Testis (tissue), 2 donors: ENCODE results near the gene CUBN.

ENCODE experiments used
- CTCF ChIP-seq, 3 experiments: fragments of 450-650 bp in 2 of 3; fragments of 200-600 bp in 1 of 3; sonication (generic) in 1 of 3; IDR thresholded peaks; one replicate each; pipeline ENCODE4 v1.5.1; 2016 to 2019; ENCODE audit warnings: antibody characterized with exemption in 3 of 3, mild to moderate bottlenecking in 2 of 3, moderate library complexity in 1 of 3
- POLR2A ChIP-seq: fragments of 450-650 bp; IDR thresholded peaks from one replicate; pipeline ENCODE4 v1.6.1; 2017; ENCODE audit warnings: antibody characterized with exemption, mild to moderate bottlenecking, moderate library complexity

DNA sequence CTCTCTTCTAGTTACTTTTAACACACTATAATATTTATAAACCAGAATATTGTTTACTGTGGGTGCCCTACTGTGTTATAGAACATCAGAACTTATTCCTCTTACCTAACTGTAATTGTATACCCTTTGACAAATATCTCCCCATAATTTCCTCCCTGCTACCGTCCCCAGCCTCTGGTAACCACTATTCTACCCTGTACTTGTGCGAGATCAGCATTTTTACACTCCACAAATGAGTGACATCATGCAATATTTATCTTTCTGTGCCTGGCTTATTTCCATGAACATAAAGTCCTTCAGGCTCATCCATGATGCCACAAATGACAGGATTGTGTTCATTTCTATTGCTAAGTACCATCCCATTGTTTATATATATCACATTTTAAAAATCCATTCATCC is 172.6 kb downstream of the CUBN start:
- TF ChIP-seq POLR2A (no peak), CTCF (IDR thresholded peaks at IDR 0.05) (no peak)
